GM19438 (cell line): ENCODE results near the gene ANGPT4.
"Not testable (repeated sequence)": the region's sequence is repeated elsewhere in the genome, so short reads cannot be mapped to it uniquely, and the experiment has no call there.

Source experiments
- ATAC-seq: cut with Tn5 transposase; IDR thresholded peaks from one replicate; pipeline ENCODE4 v1.9.1; 2021; ENCODE audit warnings: low read depth; ENCODE audit not compliant: unreplicated experiment

The ANGPT4 gene

GRCh38 chr20:878511-879307 lies 37.4 kb downstream of the ANGPT4 start:
- no peak for ATAC-seq

- no peak for ATAC-seq
Observed at GRCh38 chr20:877814-878213, 38.3 kb downstream of the ANGPT4 start.

DNA sequence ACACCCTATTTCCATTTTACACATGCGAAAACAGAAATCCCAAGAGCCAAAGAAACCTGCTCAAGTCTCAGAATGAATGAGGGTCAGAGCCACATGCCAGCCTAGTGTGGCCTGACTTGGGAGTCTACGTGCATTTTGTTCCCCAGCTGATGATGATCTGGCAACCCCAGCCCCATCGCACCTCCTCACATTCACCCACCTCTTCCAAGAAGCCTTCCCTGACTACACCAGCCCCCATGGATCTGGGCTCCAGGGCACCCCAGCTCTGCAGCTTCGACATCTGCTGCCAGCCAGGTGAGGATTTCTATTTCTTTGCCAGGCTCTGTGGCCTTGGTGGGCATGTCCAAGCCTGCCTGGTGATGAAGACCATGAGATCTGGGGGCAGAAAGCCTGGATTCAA lies 41.0 kb downstream of the ANGPT4 start:
- no peak for ATAC-seq

DNA sequence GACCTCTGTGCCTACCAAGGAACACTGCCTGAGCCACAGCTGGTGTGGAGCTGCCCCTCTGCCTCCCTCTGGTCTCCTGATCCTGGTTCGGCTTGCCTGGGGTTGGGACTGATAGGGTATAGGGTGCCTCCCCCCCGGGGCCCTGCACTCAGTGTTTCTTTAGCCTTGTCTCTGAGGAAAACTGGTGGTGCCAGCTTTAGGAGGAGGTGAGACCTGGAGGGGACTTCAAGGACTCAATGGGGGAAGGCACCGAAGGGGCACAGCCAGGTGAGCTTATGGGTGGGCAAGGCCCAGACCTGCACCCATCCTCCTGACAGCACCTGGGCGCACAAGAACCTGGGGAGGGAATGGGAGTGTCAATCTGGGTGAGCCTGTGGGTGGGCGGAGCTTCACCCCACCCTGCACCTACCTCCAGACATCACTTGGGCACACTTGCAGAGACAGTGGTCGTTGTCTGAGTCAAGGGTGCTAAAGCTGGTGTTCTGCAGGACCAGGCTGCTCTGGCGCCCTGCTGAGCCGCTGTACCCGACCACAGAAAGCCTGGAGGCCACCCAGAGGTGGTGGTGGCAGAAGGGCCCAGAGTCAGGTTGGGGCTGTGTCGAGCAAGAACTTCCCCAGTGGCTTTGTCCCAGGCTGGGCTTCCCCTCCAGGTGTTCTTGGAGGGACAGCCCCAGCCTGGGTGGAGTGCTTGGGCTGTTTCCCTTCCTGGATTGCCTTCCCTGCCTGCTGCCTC lies 42.1 kb downstream of the ANGPT4 start:
- no peak for ATAC-seq

- ATAC-seq: no peak
Observed at GRCh38 chr20:872855-873520, 43.1 kb downstream of the ANGPT4 start.

GRCh38 chr20:871948-872347 lies 44.2 kb downstream of the ANGPT4 start:
- ATAC-seq: no peak

DNA sequence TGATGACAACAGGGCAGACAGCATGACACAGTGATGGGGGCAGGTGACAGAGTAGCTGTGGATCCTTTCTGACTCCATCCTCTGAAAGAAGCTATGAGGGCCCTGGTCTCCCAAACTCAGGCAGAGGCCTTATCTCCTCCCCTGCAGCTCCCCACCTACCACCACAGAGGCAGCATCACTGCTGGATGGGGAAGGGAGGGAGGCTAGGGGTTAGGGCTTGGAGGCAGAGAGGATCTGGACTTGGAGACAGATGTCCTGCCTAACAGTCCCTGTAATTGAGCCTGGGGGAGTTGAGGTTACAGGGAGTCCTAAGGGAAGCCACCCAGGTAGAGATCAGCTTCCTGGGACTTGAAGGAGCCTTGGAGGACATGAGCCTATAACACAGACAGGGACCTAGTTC lies 44.7 kb downstream of the ANGPT4 start:
- ATAC-seq: no peak

GRCh38 chr20:870758-871157 lies 45.4 kb downstream of the ANGPT4 start:
- ATAC-seq: no peak

- no peak for ATAC-seq
Observed at GRCh38 chr20:869606-870005, 46.5 kb downstream of the ANGPT4 start.

GRCh38 chr20:868279-868678 lies 47.9 kb downstream of the ANGPT4 start:
- no peak for ATAC-seq

DNA sequence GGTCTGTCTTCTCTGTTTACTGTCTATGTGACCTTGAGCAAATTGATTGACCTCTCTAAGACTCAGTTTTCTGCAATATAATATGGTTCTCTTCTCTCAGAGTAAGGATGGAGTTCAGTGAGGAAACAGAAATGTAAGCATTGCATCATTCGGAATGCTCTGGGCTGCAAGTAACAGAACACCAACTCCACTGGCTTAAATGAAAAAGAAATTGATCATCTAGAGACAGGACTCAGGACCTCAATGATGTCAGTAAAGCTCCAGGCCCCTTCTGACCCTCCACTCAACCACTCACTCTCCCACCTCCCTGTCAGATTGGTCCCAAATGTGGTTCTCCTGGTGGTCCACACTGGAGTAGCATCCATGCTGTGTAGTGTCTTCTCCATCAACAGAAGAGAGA lies 50.7 kb downstream of the ANGPT4 start:
- ATAC-seq: no peak

DNA sequence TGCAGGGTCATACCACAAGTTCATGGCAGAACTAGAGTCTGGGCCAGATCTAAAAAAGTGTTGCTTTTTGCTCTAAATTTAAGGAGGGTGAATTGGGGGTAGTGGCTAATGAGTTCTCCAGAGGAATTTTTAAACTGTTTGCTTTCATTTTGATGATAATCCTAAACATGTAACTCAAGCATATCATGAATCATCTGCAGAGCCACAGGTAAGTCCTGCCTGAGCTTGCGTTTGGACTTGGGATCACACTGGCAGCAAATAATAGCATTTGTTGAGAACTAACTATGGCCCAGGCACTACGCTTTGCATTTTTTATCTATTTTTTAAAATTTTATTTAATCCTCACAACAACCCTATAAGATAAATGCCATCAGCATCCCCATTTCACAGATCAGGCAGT lies 55.2 kb downstream of the ANGPT4 start:
- ATAC-seq: no peak

- no peak for ATAC-seq
Observed at GRCh38 chr20:859751-860231, 56.3 kb downstream of the ANGPT4 start.

DNA sequence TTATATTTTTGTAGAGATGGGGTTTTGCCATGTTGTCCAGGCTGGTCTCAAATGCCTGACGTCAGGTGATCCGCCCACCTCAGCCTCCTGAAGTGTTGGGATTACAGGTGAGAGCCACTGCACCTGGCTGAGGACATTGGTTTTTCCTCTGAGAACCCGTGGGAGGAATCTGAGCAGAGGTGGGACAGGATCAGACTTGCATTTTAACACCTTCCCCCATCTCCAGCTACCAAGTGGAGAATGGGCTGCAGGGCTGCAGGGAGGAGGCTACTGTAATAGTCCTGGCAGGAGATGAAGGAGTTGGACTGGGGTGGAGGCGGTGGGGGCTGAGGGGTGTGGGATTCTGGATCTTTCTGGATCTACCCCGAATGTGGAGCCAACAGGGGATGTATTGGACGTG lies 58.1 kb downstream of the ANGPT4 start:
- no peak for ATAC-seq

DNA sequence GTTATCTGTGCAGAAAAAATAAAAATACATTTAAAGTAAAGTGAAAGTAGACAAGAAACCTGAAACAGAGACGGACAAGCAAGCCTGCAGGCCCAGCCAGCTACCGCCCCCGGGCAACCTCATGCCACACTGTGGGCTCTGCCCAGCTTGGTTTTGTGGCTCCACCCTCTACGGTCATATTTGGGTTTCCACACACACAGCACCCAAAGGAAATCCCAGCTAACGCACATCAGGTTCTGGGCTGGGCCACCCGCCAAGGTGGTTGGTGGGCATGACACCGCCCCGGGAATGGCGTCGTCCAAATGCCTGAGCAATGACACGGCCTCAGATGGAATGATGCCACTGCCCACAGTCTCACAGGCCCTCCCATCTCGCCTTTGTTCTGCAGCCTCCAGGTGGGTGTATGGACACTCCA lies 59.8 kb downstream of the ANGPT4 start:
- no peak for ATAC-seq

GRCh38 chr20:855466-856360 lies 60.4 kb downstream of the ANGPT4 start:
- no peak for ATAC-seq

DNA sequence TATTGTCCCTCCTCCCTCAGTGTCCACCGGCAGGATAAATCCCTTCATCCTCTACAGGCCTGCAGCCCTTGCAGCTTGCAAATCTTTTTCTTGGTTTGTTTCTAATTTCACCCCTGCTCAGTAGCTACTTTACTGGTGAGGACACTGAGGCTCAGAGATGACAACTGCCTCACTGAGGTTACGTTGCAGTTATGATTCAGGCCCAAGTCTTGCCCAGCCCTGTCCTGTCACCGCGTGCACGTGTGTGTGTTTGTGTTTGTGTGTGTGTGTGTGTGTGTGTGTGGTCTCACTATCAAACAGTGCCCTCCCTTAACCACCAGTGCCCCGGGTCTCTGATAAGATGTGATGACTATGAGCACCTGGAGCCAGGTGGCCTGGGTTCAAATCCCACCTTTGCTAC lies 61.5 kb downstream of the ANGPT4 start:
- ATAC-seq: no peak

DNA sequence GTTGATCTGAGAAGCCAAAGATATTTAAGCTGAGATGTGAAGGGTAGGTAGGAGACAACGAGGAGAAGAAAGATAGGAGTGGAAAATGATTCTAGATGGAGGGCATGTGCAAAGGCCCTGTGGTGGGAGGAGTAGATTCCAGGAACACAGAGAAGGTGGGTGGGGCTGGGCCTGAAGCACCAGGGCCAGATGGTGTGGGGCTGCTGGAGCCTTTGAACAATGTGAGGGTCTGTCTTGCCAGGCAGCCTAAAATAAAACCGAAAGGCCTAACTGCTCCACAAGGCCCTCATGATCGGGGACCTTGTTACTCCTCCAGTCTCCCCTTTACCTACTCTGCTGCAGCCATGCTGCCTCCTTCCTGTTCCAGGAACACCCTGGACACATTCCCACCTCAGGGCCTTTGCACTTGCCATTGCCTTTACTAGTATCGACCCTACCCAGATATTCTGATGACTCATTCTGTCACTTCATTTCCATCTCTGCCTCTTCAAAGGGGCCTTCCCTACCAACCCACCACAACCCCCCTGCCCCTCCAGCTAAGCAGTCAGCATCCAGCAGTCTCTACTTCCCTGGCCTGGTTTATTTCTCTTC lies 62.6 kb downstream of the ANGPT4 start:
- ATAC-seq: no peak

GRCh38 chr20:848731-849130 lies 67.4 kb downstream of the ANGPT4 start:
- ATAC-seq: not testable (repeated sequence)

DNA sequence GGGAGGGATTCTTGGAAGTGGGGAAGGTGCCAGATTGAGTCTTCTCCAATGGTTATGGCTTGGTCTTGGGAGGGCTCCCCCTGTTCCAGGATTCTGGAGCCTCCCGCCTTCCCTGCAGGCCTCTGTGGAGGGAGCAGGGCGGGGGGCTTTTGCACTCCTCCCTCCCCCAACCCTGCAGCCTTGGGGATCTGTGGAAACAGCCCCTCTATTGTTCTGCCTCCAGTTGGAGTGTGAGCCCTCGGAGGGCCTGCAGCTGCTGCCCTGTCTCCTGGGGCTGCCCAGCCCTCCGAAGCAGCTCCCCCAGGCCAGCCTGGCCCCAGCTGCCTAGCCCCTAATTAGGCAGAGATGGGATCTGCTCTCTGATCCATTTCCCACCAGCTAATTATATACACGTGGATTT lies 67.9 kb downstream of the ANGPT4 start:
- ATAC-seq: no peak
